Neural progenitor cell (in vitro differentiated cells): ENCODE results near the gene PKDCC.

Experiments used
- EZH2 ChIP-seq: fragments of 200-600 bp; sonication (generic); IDR thresholded peaks from 2 replicates; pipeline ENCODE4 v1.6.1; 2017; ENCODE audit warnings: antibody characterized with exemption, mild to moderate bottlenecking, moderate library complexity
- EZH2phosphoT487 ChIP-seq: fragments of 200-600 bp; sonication (generic); IDR thresholded peaks from 2 replicates; pipeline ENCODE4 v1.6.1; 2017; ENCODE audit warnings: antibody characterized with exemption
- TF ChIP-seq, protein P1 (sequence below): fragments of 200-600 bp; sonication (generic); IDR thresholded peaks from 2 replicates; pipeline ENCODE4 v1.5.1; 2017; ENCODE audit warnings: antibody characterized with exemption, mild to moderate bottlenecking

DNA sequence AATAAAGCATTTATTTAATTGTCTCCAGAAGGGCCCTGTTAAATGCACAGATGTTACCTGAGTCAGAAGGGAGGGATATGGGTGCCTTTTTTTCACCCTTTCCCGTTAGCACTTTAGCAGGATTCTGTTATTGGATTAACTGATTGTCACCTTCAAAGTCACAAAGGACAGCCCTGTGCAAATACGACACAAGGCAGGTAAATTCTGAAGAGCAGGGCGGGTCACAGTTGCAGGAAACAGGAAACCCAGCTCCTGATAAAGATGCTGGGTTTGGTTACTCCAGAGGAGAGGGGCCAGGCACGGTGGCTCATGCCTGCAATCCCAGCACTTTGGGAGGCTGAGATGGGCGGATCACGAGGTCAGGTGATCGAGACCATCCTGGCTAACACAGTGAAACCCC is 11.4 kb upstream of the PKDCC start:
- TF ChIP-seq, protein P1, sequence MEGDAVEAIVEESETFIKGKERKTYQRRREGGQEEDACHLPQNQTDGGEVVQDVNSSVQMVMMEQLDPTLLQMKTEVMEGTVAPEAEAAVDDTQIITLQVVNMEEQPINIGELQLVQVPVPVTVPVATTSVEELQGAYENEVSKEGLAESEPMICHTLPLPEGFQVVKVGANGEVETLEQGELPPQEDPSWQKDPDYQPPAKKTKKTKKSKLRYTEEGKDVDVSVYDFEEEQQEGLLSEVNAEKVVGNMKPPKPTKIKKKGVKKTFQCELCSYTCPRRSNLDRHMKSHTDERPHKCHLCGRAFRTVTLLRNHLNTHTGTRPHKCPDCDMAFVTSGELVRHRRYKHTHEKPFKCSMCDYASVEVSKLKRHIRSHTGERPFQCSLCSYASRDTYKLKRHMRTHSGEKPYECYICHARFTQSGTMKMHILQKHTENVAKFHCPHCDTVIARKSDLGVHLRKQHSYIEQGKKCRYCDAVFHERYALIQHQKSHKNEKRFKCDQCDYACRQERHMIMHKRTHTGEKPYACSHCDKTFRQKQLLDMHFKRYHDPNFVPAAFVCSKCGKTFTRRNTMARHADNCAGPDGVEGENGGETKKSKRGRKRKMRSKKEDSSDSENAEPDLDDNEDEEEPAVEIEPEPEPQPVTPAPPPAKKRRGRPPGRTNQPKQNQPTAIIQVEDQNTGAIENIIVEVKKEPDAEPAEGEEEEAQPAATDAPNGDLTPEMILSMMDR: no peak
- TF ChIP-seq EZH2phosphoT487: no peak
- no peak for TF ChIP-seq EZH2
